ENCODE measurements around the gene SDE2.
"Not testable (repeated sequence)": the region's sequence is repeated elsewhere in the genome, so short reads cannot be mapped to it uniquely, and the experiment has no call there.

SDE2 gene

DNA sequence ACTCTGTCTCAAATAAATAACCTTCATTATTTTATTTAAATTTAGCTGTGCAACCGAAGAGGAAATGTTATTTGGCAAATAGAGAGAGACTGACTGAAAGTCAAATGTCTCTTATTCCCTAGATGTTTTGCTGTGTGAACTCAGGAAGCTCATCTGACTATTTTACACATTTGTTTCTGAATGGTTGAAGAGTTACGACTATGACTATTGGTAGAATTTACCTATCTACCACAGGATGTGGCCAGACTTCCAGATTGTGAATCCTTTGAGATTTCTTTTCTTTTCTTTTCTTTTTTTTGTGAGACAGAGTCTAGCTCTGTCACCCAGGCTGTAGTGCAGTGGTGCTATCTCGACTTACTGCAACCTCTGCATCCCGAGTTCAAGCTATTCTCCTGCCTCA lies 5.3 kb upstream of the SDE2 start:
- FAIRE-seq, result no peak

- FAIRE-seq, result no peak
Observed at GRCh38 chr1:226003502-226004170, 4.5 kb upstream of the SDE2 start.

- FAIRE-seq, result no peak
Observed at GRCh38 chr1:226002667-226003501, 3.7 kb upstream of the SDE2 start.

GRCh38 chr1:226001963-226002666 lies 3.0 kb upstream of the SDE2 start:
- FAIRE-seq, result no peak

DNA sequence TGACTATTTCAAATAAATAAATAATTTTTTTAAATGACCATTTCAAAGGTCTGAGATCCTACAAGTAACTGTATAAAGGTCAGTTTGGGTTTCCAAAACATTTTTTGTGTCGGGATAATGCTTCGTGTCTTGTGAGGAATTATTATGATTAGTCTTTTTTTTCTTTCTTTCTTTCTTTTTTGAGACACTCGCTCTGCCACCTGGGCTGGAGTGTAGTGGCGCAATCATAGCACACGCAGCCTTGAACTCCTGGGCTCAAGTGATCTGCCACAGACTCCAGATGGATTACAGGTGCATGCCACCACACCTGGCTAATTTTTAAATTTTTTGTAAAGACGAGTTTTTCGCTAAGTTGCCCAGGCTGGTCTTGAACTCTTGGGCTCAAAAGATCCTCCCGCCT lies 1.9 kb upstream of the SDE2 start:
- FAIRE-seq, result no peak

DNA sequence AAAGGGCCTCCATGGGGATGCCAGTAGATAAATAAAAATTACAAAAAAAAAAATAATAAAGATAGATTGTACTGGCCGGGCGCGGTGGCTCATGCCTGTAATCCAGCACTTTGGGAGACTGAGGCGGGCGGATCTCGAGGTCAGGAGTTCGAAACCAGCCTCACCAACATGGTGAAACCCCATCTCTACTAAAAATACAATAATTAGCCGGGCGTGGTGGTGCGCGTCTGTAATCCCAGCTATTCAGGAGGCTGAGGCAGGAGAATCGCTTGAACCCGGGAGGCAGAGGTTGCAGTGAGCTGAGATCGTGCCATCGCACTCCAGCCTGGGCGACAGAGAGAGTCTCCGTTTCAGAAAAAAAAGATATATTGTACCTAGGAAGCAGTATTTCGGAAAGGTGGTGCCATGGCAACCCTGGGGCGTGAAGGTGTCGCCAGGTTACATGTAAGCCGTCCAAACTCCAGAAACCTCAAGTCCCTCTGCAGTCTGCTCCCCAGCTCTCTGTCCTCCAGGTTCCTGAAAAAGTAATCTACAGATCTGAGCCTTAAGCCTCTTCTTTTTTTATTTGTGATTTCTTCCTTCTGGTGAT lies 1.4 kb upstream of the SDE2 start:
- not testable (repeated sequence) for FAIRE-seq

DNA sequence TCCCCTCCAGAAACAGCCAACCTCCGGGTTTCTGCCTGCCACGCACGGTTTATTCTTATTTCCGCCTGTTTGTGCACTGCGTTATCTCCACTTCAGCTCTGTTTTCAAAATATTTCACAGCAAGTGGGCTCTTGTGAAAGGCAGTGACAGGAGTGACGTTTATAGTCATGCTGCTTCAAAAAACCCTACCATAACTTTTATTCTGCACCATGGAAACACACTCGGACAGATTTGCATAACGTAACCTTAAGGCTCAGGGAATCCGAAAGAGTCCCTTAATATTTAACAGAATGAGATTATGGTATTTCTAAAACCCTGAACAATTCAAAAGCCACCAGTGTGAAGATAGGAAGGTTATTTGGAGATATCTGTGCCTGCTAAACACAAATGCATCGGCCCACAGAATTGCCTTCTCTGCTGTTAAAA lies 782 bp upstream of the SDE2 start:
- no peak for FAIRE-seq

- FAIRE-seq, result no peak
Observed at GRCh38 chr1:225998560-225999226, 450 bp downstream of the SDE2 start.

DNA sequence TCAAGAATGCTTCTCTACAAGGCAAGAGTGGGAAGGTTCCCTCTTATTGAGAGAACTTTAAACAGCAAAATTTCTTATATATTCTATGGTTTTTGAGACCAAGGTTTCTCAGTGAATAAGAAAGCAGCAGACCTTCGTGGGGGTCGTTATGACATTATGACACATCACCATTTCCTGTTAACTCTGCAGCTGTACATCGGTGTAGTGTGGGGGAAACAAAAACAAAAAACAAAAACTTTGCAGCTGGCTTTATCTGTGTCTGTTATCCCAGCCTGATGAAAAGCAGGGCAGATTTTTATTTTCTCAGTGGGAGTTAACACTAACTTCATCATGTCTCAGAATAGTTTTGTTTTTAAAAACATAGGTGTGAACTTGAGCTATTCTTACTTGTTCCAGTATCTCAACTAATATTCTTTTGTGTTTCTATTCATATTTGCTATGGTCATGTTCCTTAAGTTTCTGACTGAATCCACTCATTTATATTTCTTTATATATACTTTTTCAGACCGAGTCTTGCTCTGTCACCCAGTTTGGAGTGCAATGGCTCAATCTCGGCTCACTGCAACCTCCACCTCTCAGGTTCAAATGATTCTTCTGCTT lies 2.1 kb downstream of the SDE2 start:
- FAIRE-seq, result peak; percentile 80

GRCh38 chr1:225995919-225996864 lies 3.0 kb downstream of the SDE2 start:
- FAIRE-seq, result no peak

DNA sequence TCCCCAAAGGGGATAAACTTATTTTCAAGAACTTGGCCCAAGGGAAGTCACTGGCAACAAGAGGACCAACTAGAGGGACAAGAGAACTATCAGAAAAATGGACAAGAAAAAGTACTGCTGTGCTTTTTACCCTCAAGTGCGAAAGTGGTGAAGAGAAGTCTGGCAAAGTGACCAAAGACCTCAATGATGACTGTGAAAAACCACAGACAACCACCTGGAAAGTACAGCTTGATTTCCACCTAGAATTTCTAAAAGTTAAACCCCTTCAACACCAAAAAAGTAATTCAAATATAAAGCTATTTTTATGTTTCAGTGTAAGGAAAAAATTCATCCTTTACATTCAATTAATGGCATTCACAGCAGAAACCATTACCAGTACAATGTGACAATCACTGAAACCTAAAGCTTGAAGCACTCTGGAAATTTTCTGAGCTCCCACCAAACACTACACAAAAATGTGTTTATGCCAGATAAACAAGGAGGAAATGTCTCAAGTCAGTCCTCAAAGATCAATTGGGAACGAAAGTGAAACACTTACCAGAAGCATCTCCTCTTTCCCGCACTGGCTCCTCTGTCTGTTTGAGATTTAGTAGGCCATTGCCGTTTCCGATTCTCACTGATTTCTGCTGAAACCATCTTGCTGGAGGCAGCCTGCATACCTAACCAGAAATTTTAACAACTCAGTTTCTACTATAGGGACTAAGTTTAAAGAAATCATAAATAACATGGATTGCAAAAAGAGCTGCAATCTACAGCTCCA lies 8.3 kb downstream of the SDE2 start:
- FAIRE-seq, result no peak

DNA sequence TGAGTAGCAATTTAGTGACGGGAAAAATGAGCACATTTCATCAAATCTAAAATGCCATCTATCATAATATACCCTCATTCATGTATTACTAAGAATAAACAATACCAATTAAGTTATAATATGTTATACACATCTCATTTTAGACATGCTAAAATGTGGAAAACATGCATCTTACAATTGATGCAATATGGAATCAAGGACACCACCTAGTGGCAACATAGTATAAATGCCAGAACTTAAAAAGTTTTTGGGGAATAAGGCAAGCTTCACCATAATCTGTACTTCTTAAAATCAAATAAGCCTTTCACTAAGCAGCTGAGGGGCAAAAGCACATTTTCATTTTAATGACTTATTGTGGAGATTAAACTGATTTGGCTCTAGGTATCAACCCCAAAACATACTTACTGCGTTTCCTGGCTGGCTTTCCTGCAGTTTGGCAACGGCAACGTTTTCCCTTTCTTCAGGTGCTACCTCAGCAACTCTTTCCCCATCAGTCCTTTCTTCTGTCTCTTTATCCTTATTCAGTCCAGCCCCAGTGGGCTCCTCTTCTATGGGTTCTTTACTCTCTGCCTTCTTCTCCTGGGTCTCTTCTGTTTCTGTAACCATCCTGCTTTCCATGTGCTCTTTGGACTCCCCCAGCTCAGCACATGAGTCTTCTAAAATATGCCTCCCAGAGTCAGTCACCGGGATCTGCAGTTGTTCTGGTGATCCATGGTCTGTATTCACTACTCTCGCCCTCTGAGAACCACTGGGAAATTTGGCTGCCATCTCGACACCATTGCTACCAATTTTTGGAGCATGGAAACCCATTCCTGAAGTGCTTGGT lies 11.4 kb downstream of the SDE2 start:
- peak; percentile 92 for FAIRE-seq

DNA sequence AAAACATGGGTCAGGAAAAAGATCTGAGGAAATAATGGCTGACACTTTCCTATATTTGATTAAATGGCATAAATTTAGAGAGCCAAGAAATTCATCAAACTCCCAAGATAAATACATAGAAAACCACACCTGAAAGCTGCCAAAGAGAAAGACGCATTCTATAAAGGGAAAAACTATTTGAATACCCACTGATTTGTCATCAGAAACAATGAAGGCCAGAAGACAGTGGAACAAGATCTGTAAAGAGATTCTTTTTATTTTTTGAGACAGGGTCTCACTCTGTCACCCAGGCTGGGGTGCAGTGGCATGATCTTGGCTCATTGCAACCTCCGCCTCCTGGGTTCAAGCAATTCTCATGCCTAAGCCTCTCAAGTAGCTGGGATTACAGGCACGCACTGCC lies 17.4 kb downstream of the SDE2 start:
- no peak for FAIRE-seq

DNA sequence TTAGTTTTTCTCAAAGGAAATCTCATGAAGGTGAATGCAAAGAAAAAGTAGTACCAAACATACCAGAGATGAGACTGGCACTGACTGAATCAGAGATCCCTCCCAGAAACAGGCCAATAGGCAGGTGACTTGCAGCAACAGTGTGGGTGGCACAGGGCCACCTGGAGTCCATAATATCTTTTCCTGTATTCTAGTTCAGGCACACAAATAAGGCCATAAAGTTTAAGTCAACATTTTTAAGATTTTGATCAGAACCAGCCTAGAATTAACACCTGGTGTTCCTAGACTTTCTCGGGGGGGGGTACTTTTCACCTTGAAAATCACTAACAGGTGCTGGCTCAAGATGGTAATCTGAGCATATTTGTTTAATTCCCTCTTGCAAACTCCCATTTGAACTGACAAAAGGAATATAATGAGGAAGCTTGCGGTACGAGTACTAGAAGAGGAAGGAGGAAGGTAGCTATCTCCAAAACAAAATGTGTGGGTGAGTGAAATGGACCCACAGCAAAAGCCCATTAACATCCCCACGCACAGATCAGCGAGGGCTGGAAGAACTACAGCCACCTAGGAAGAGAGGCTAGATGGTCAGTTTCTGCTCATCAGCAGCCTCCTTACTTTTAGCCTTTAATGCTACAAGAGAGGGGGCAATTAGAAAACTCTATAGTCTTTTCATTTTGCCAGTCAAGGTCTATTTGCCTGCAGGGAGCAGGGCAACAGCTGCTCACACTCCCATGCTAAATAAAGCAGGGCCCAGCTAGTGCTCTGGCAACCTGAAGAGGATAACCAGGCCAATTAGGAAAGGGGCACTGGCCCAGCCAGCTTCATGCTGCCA lies 18.9 kb downstream of the SDE2 start:
- no peak for FAIRE-seq

DNA sequence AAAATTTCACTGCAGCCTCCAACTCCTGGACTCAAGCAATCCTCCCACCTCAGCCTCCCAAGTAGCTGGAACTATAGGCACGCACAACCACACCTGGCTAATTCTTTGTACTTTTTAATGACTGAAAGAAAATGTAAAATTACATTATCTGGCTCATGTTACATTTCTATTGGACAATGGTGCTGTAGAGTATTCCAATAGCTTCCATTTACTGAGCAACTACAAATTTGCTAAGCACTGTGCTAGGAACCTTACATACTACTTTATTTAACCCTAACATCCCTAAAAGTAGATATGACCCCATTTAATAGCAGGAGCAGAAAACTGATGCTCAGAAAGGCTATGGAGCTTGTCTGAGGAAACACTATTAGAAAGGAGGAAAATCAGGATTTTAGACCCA lies 19.7 kb downstream of the SDE2 start:
- FAIRE-seq, result no peak

- no peak for FAIRE-seq
Observed at GRCh38 chr1:225977937-225978748, 21.0 kb downstream of the SDE2 start.

DNA sequence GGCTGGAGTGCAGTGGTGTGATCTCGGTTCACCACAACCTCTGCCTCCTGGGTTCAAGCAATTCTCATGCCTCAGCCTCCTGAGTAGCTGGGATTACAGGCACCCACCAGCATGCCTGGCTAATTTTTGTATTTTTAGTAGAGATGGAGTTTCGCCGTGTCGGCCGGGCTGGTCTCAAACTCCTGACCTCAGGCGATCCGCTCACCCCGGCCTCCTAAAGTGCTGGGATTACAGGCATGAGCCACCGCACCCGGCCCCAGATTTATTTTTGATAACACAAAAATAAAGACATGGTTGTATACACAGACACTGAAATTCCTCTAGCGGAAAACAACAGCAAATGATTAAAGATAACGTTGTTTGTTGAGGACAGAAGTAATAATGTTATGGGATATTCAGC lies 24.0 kb downstream of the SDE2 start:
- not testable (repeated sequence) for FAIRE-seq

- FAIRE-seq, result no peak
Observed at GRCh38 chr1:225974454-225974853, 24.7 kb downstream of the SDE2 start.

All from endometrium (tissue), 2 donors.